ENCODE data around the gene RAVER2. TPM values are rescaled to one million over a fixed set of nuclear protein-coding genes. Genes with fewer than 3 reads are reported as not detected.

The RAVER2 gene
- total and polyA plus RNA-seq, 10 of the 15 experiments (the other 5 are each of a cell fraction or from before 2014, with no cell fraction given), result 0.09 to 0.59 (median 0.41) TPM; not detected in 2

- SMC1A ChIA-PET (ENCODE audit: uncharacterized antibody, unreplicated experiment), result no interaction called here
- FAIRE-seq, result no peak
These were observed 93.6 kb downstream of the RAVER2 start for GRCh38 chr1:64838486-64838885.

More at GRCh38 chr1:64838486-64838885, 93.6 kb downstream of the RAVER2 start:
- ATAC-seq (no peak), DNase-seq (ENCODE audit: low read depth, low spot score) (no peak)
- WGBS (ENCODE audit: insufficient coverage, insufficient replicate concordance, low lambda C conversion rate, missing lambda C conversion rate), result 98% methylated on average over 7 of the region's 7 CpGs
- in situ Hi-C loops (cut with MboI) (no loop called here), intact Hi-C loops (cut with micrococcal nuclease; ENCODE audit: unreplicated experiment) (no loop called here)
- Histone ChIP-seq H3K27me3 (replicated peaks in 1 of 2; ENCODE audit: control insufficient read depth in 2 of 2, insufficient read depth in 2 of 2, low read length in 1 of 2) (no peaks in the 10 kb centered on the region), H3K4me3 (no peak overlapping the region), H3K36me3 (ENCODE audit: control insufficient read depth in 2 of 2, insufficient read depth in 2 of 2, low read length in 1 of 2) (peaks cover 11 to 51% of the 10 kb centered on the region in 2 experiments), H2AFZ (ENCODE audit: control insufficient read depth, low read depth, low read length) (no peak overlapping the region), H3K9me3 (replicated peaks; ENCODE audit: control insufficient read depth, insufficient read depth, low read length) (no peaks in the 10 kb centered on the region), H3K9ac (ENCODE audit: control insufficient read depth, insufficient read depth, low read length) (no peak overlapping the region), H3K79me2 (ENCODE audit: control insufficient read depth, insufficient read depth, low read length) (no peaks in the 10 kb centered on the region), H3K27ac (ENCODE audit: control insufficient read depth, insufficient read depth) (no peak overlapping the region), H3K4me1 (ENCODE audit: control insufficient read depth, insufficient read depth, low read length) (peaks cover 7% of the 10 kb centered on the region), H4K20me1 (ENCODE audit: control insufficient read depth, insufficient read depth) (no peaks in the 10 kb centered on the region; the same call in 1 of the 2 replicates), H3K4me2 (ENCODE audit: control insufficient read depth, insufficient read depth) (no peak overlapping the region)
- ChIA-PET RAD21 (ENCODE audit: unreplicated experiment) (no interaction called here), CTCF (interaction anchor here (1.2 kb wide), 1 partner anchor 13 kb away, joined by 4 read pairs; no protein-coding TSS in a partner anchor), POLR2A (no interaction called here)
- TF ChIP-seq TCF12 (IDR thresholded peaks at IDR 0.05; ENCODE audit: low read depth, low read length), result no peak
- TF ChIP-seq CBX5 (IDR thresholded peaks at IDR 0.05; ENCODE audit: low read depth), result no peak
- no peak for TF ChIP-seq NFYB (IDR thresholded peaks at IDR 0.05; ENCODE audit: insufficient read depth, low read depth, low read length)
- TF ChIP-seq GABPA (IDR thresholded peaks at IDR 0.05; ENCODE audit: low read depth), result no peak
- TF ChIP-seq RBBP5 (conservative IDR thresholded peaks at IDR 0.05), result no peak
- TF ChIP-seq CTCF (IDR thresholded peaks at IDR 0.05 in 2 of 3, conservative IDR thresholded peaks at IDR 0.05 in 1 of 3; ENCODE audit: control insufficient read depth in 2 of 3, extremely low read depth in 1 of 3, insufficient read depth in 1 of 3, low read depth in 3 of 3, low read length in 3 of 3), result no peak
- no peak for TF ChIP-seq HDGF (IDR thresholded peaks at IDR 0.05)
- TF ChIP-seq YY1 (IDR thresholded peaks at IDR 0.05; ENCODE audit: low read depth, low read length), result no peak
- TF ChIP-seq KDM1A (IDR thresholded peaks at IDR 0.05; ENCODE audit: borderline replicate concordance), result no peak
- no peak for TF ChIP-seq PKNOX1 (IDR thresholded peaks at IDR 0.05)
- TF ChIP-seq NR2C1 (IDR thresholded peaks at IDR 0.05), result no peak
- no peak for TF ChIP-seq MXI1 (IDR thresholded peaks at IDR 0.05; ENCODE audit: low read depth, low read length)
- TF ChIP-seq FOXM1 (IDR thresholded peaks at IDR 0.05; ENCODE audit: low read depth, low read length), result no peak
- no peak for TF ChIP-seq EGR1 (IDR thresholded peaks at IDR 0.05; ENCODE audit: borderline replicate concordance in 1 of 2, low read depth in 2 of 2, low read length in 2 of 2)
- no peak for TF ChIP-seq MYC (IDR thresholded peaks at IDR 0.05; ENCODE audit: insufficient read depth, insufficient read length, insufficient replicate concordance, low read length, severe bottlenecking)
- no peak for TF ChIP-seq SMAD1 (IDR thresholded peaks at IDR 0.05; ENCODE audit: low read depth, partially characterized antibody)
- BruUV-seq (replicated peaks), result no TSS peak

Data from GM12878 (cell line).